GM21447 (cell line): Measurements from ENCODE around the gene MFSD1.

Experiments
- ATAC-seq: cut with Tn5 transposase; IDR thresholded peaks from one replicate; pipeline ENCODE4 v1.9.1; 2021; ENCODE audit not compliant: unreplicated experiment

MFSD1 gene

GRCh38 chr3:158864492-158864891 is 62.6 kb downstream of the MFSD1 start:
- ATAC-seq: no peak

- ATAC-seq: no peak
Measured at GRCh38 chr3:158875700-158876099, 73.8 kb downstream of the MFSD1 start.
